HEK293 (cell line): Measurements from ENCODE around the gene VASP.

Source experiments
- HOXD13 ChIP-seq: sonication (generic); formaldehyde crosslinking; IDR thresholded peaks from 2 replicates; pipeline ENCODE4 v1.8.0; 2022; ENCODE audit warnings: missing genetic modification reagents, borderline replicate concordance
- KLF10 ChIP-seq: fragments of 450-650 bp; IDR thresholded peaks from 2 replicates; pipeline ENCODE4 v1.5.1; 2018; ENCODE audit warnings: missing biosample characterization, mild to moderate bottlenecking, missing genetic modification characterization
- KLF16 ChIP-seq: fragments of 450-650 bp; formaldehyde crosslinking; IDR thresholded peaks from 2 replicates; pipeline ENCODE4 v1.5.1; 2017; ENCODE audit warnings: missing biosample characterization, missing genetic modification characterization
- KLF8 ChIP-seq: fragments of 450-650 bp; formaldehyde crosslinking; IDR thresholded peaks from 2 replicates; pipeline ENCODE4 v1.5.1; 2016; ENCODE audit warnings: missing biosample characterization, missing genetic modification characterization
- KLF9 ChIP-seq: fragments of 450-650 bp; formaldehyde crosslinking; IDR thresholded peaks from 2 replicates; pipeline ENCODE4 v1.5.1; 2016; ENCODE audit warnings: missing biosample characterization, missing genetic modification characterization, low read depth
- SALL2 ChIP-seq: fragments of 450-650 bp; formaldehyde crosslinking; IDR thresholded peaks from 2 replicates; pipeline ENCODE4 v1.5.0; 2017; ENCODE audit warnings: missing biosample characterization, mild to moderate bottlenecking, missing genetic modification characterization, borderline replicate concordance
- YY2 ChIP-seq: fragments of 450-650 bp; formaldehyde crosslinking; IDR thresholded peaks from 2 replicates; pipeline ENCODE4 v1.5.1; 2016; ENCODE audit warnings: missing biosample characterization, missing genetic modification characterization
- ZBTB17 ChIP-seq: fragments of 450-650 bp; formaldehyde crosslinking; IDR thresholded peaks from 2 replicates; pipeline ENCODE4 v1.5.1; 2016; ENCODE audit warnings: missing biosample characterization, missing genetic modification characterization
- ZBTB7A ChIP-seq: fragments of 450-650 bp; formaldehyde crosslinking; IDR thresholded peaks from 2 replicates; pipeline ENCODE4 v1.5.1; 2016; ENCODE audit warnings: low read depth, missing biosample characterization, missing genetic modification characterization
- ZBTB8A ChIP-seq: fragments of 450-650 bp; formaldehyde crosslinking; IDR thresholded peaks from 2 replicates; pipeline ENCODE4 v1.5.1; 2016; ENCODE audit warnings: missing biosample characterization, missing genetic modification characterization
- ZNF157 ChIP-seq: fragments of 450-650 bp; formaldehyde crosslinking; IDR thresholded peaks from 2 replicates; pipeline ENCODE4 v1.5.1; 2016; ENCODE audit warnings: missing biosample characterization, missing genetic modification characterization
- ZNF24 ChIP-seq: fragments of 450-650 bp; formaldehyde crosslinking; IDR thresholded peaks from 2 replicates; pipeline ENCODE4 v1.5.1; 2016; ENCODE audit warnings: missing biosample characterization, missing genetic modification characterization
- ZNF311 ChIP-seq: fragments of 450-650 bp; formaldehyde crosslinking; IDR thresholded peaks from 2 replicates; pipeline ENCODE4 v1.5.1; 2017; ENCODE audit warnings: missing biosample characterization, missing genetic modification characterization, borderline replicate concordance
- ZNF335 ChIP-seq: fragments of 450-650 bp; formaldehyde crosslinking; conservative IDR thresholded peaks from 2 replicates; pipeline ENCODE4 v1.5.1; 2016; ENCODE audit warnings: missing biosample characterization, missing genetic modification characterization
- ZNF391 ChIP-seq: fragments of 450-650 bp; formaldehyde crosslinking; IDR thresholded peaks from 2 replicates; pipeline ENCODE4 v1.5.1; 2016; ENCODE audit warnings: low read depth, missing biosample characterization, missing genetic modification characterization, borderline replicate concordance
- ZNF48 ChIP-seq: fragments of 450-650 bp; formaldehyde crosslinking; IDR thresholded peaks from 2 replicates; pipeline ENCODE4 v1.5.1; 2016; ENCODE audit warnings: missing biosample characterization, missing genetic modification characterization
- ZNF510 ChIP-seq: fragments of 450-650 bp; formaldehyde crosslinking; IDR thresholded peaks from 2 replicates; pipeline ENCODE4 v1.5.1; 2018; ENCODE audit warnings: mild to moderate bottlenecking, missing genetic modification characterization, missing biosample characterization; ENCODE audit not compliant: insufficient replicate concordance
- ZNF530 ChIP-seq: fragments of 450-650 bp; formaldehyde crosslinking; IDR thresholded peaks from 2 replicates; pipeline ENCODE4 v1.5.1; 2016; ENCODE audit warnings: low read depth, missing biosample characterization, missing genetic modification characterization
- ZNF549 ChIP-seq: fragments of 450-650 bp; IDR thresholded peaks from 2 replicates; pipeline ENCODE4 v1.5.1; 2018; ENCODE audit warnings: missing biosample characterization, missing genetic modification characterization, mild to moderate bottlenecking, inconsistent platforms, moderate library complexity
- ZNF560 ChIP-seq: fragments of 450-650 bp; formaldehyde crosslinking; IDR thresholded peaks from 2 replicates; pipeline ENCODE4 v1.5.1; 2017; ENCODE audit warnings: missing biosample characterization, missing genetic modification characterization, borderline replicate concordance
- ZNF571 ChIP-seq: fragments of 450-650 bp; formaldehyde crosslinking; IDR thresholded peaks from 2 replicates; pipeline ENCODE4 v1.5.0; 2017; ENCODE audit warnings: missing biosample characterization, missing genetic modification characterization
- ZNF610 ChIP-seq: fragments of 450-650 bp; formaldehyde crosslinking; IDR thresholded peaks from 2 replicates; pipeline ENCODE4 v1.5.1; 2016; ENCODE audit warnings: missing biosample characterization, missing genetic modification characterization, borderline replicate concordance
- ZNF626 ChIP-seq: fragments of 450-650 bp; sonication (Bioruptor Pico); formaldehyde crosslinking; IDR thresholded peaks from 2 replicates; pipeline ENCODE4 v1.5.1; 2018; ENCODE audit warnings: missing biosample characterization, missing genetic modification characterization, inconsistent platforms
- ZNF629 ChIP-seq: fragments of 450-650 bp; formaldehyde crosslinking; IDR thresholded peaks from 2 replicates; pipeline ENCODE4 v1.5.1; 2017; ENCODE audit warnings: missing biosample characterization, missing genetic modification characterization
- ZNF664 ChIP-seq: fragments of 450-650 bp; formaldehyde crosslinking; IDR thresholded peaks from 2 replicates; pipeline ENCODE4 v1.5.1; 2016; ENCODE audit warnings: missing biosample characterization, missing genetic modification characterization
- ZNF76 ChIP-seq: fragments of 450-650 bp; formaldehyde crosslinking; IDR thresholded peaks from 2 replicates; pipeline ENCODE4; 2016; ENCODE audit warnings: low read depth, missing biosample characterization, missing genetic modification characterization, borderline replicate concordance
- ZNF791 ChIP-seq: fragments of 450-650 bp; formaldehyde crosslinking; IDR thresholded peaks from 2 replicates; pipeline ENCODE4 v1.5.1; 2016; ENCODE audit warnings: missing biosample characterization, missing genetic modification characterization
- ZNF830 ChIP-seq: fragments of 450-650 bp; IDR thresholded peaks from 2 replicates; pipeline ENCODE4 v1.5.0; 2018; ENCODE audit warnings: missing biosample characterization, missing genetic modification characterization, low read depth, mild to moderate bottlenecking, moderate library complexity
- ZSCAN30 ChIP-seq: fragments of 450-650 bp; IDR thresholded peaks from 2 replicates; pipeline ENCODE4 v1.5.1; 2018; ENCODE audit warnings: missing biosample characterization, mild to moderate bottlenecking, missing genetic modification characterization, moderate library complexity
- TF ChIP-seq, protein P1 (sequence below): fragments of 450-650 bp; formaldehyde crosslinking; IDR thresholded peaks from 2 replicates; pipeline ENCODE4 v1.5.1; 2016; ENCODE audit warnings: missing biosample characterization, missing genetic modification characterization
- TF ChIP-seq, protein P2 (sequence below): fragments of 450-650 bp; IDR thresholded peaks from 2 replicates; pipeline ENCODE4 v1.5.1; 2018; ENCODE audit warnings: missing biosample characterization, missing genetic modification characterization
- TF ChIP-seq, protein P3 (sequence below): IDR thresholded peaks from 2 replicates; pipeline ENCODE4 v1.6.1; 2011; ENCODE audit warnings: mild to moderate bottlenecking, low read depth, low read length, borderline replicate concordance
- TF ChIP-seq, protein P4 (sequence below): fragments of 450-650 bp; formaldehyde crosslinking; IDR thresholded peaks from 2 replicates; pipeline ENCODE4 v1.5.1; 2016; ENCODE audit warnings: missing biosample characterization, missing genetic modification characterization

Gene VASP

DNA sequence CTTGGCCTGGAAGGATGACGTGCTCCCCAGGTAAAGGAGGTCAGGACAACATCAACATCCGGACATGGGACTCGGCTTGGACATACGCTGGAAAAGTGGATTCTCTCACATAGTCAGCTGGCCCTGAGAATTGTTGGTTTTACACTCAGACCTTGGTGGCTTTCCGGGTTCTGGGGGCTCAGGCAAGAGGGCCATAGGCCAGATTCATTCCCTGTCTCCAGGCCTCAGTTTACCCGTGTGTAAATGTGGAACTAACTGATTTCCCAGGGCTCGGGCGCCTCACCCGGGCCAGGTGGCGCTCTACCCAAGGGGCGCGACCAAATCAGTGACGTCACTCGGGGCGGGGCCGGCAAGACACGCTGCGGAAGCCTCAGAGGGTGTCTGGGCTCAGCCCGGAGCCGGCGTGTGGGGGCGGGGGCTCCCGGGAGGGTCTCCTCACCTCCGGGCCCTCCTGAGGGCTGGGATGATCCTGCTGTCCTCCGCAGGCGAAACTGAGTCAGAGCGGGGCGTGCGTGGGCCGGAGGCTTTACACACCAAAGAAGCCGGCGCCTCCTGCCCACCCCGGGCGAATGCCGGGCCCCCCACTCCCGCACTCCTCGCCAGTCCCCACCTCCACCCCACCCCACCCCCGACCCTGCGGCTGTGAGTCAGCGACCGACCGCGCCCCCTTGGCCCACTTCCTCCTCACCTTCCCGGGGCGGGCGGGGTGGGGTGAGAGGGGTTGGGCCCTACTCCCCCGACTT lies 862 bp upstream of the VASP start (continued):
- TF ChIP-seq ZBTB17 (tag by site-specific recombination) (0 out of 2 replicates have a peak, but pooled peaks have one; percentile 26), ZNF791 (tag by site-specific recombination) (no peak), KLF10 (tag by site-specific recombination) (peak; percentile 96), ZBTB8A (tag by site-specific recombination) (no peak; the same call in 1 of the 2 replicates), ZNF830 (tag by site-specific recombination) (no peak), ZNF610 (tag by site-specific recombination) (no peak), KLF16 (peak; percentile 91), ZNF560 (tag by site-specific recombination) (no peak), ZNF76 (tag by site-specific recombination) (0 out of 2 replicates have a peak, but pooled peaks have one; percentile 45), ZNF48 (no peak), ZNF626 (no peak), ZNF391 (no peak; the same call in 1 of the 2 replicates), ZNF157 (tag by site-specific recombination) (no peak), ZNF664 (tag by site-specific recombination) (no peak), ZNF335 (peak; percentile 96), ZNF530 (tag by site-specific recombination) (no peak), HOXD13 (CRISPR knock-in tag) (no peak), ZNF510 (no peak), KLF9 (tag by site-specific recombination) (peak; percentile 93), ZNF311 (tag by site-specific recombination) (no peak), YY2 (no peak), ZBTB7A (tag by site-specific recombination) (peak; percentile 89; the same call in 1 of the 2 replicates), ZNF571 (tag by site-specific recombination) (no peak), ZNF24 (tag by site-specific recombination) (no peak), ZNF549 (tag by site-specific recombination) (no peak), KLF8 (tag by site-specific recombination) (peak; percentile 88), ZNF629 (tag by site-specific recombination) (peak; percentile 86), ZSCAN30 (tag by site-specific recombination) (peak; percentile 30; the same call in 1 of the 2 replicates), SALL2 (tag by site-specific recombination) (no peak)
- TF ChIP-seq, protein P1, sequence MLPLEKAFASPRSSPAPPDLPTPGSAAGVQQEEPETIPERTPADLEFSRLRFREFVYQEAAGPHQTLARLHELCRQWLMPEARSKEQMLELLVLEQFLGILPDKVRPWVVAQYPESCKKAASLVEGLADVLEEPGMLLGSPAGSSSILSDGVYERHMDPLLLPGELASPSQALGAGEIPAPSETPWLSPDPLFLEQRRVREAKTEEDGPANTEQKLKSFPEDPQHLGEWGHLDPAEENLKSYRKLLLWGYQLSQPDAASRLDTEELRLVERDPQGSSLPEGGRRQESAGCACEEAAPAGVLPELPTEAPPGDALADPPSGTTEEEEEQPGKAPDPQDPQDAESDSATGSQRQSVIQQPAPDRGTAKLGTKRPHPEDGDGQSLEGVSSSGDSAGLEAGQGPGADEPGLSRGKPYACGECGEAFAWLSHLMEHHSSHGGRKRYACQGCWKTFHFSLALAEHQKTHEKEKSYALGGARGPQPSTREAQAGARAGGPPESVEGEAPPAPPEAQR (tag by site-specific recombination): no peak
- TF ChIP-seq, protein P2, sequence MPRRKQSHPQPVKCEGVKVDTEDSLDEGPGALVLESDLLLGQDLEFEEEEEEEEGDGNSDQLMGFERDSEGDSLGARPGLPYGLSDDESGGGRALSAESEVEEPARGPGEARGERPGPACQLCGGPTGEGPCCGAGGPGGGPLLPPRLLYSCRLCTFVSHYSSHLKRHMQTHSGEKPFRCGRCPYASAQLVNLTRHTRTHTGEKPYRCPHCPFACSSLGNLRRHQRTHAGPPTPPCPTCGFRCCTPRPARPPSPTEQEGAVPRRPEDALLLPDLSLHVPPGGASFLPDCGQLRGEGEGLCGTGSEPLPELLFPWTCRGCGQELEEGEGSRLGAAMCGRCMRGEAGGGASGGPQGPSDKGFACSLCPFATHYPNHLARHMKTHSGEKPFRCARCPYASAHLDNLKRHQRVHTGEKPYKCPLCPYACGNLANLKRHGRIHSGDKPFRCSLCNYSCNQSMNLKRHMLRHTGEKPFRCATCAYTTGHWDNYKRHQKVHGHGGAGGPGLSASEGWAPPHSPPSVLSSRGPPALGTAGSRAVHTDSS (tag by site-specific recombination): no peak
- TF ChIP-seq, protein P3, sequence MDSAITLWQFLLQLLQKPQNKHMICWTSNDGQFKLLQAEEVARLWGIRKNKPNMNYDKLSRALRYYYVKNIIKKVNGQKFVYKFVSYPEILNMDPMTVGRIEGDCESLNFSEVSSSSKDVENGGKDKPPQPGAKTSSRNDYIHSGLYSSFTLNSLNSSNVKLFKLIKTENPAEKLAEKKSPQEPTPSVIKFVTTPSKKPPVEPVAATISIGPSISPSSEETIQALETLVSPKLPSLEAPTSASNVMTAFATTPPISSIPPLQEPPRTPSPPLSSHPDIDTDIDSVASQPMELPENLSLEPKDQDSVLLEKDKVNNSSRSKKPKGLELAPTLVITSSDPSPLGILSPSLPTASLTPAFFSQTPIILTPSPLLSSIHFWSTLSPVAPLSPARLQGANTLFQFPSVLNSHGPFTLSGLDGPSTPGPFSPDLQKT: no peak
- TF ChIP-seq, protein P4, sequence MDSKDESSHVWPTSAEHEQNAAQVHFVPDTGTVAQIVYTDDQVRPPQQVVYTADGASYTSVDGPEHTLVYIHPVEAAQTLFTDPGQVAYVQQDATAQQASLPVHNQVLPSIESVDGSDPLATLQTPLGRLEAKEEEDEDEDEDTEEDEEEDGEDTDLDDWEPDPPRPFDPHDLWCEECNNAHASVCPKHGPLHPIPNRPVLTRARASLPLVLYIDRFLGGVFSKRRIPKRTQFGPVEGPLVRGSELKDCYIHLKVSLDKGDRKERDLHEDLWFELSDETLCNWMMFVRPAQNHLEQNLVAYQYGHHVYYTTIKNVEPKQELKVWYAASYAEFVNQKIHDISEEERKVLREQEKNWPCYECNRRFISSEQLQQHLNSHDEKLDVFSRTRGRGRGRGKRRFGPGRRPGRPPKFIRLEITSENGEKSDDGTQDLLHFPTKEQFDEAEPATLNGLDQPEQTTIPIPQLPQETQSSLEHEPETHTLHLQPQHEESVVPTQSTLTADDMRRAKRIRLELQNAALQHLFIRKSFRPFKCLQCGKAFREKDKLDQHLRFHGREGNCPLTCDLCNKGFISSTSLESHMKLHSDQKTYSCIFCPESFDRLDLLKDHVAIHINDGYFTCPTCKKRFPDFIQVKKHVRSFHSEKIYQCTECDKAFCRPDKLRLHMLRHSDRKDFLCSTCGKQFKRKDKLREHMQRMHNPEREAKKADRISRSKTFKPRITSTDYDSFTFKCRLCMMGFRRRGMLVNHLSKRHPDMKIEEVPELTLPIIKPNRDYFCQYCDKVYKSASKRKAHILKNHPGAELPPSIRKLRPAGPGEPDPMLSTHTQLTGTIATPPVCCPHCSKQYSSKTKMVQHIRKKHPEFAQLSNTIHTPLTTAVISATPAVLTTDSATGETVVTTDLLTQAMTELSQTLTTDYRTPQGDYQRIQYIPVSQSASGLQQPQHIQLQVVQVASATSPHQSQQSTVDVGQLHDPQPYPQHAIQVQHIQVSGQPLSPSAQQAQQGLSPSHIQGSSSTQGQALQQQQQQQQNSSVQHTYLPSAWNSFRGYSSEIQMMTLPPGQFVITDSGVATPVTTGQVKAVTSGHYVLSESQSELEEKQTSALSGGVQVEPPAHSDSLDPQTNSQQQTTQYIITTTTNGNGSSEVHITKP (tag by site-specific recombination): peak; percentile 45
